Esophagus mucosa (tissue), 1 donor: Measurements from ENCODE around the gene SPG7. TPM values are rescaled to one million over a fixed set of nuclear protein-coding genes. Genes with fewer than 3 reads are reported as not detected.

Experiments used
- ATAC-seq: fragments of 200-7000 bp; cut with Tn5 transposase; one replicate; pipeline ENCODE4 v1.9.1; 2020
- total RNA-seq: library from RNA; stranded (reverse); gene quantifications from one replicate; pipeline ENCODE4 v1.2.4, GENCODE V29; 2023
- donor health status: DM: yes; HTN: yes; CAD: no.

SPG7 gene
- total RNA-seq, 1 donor from 2014 or later: 48.0 TPM

DNA sequence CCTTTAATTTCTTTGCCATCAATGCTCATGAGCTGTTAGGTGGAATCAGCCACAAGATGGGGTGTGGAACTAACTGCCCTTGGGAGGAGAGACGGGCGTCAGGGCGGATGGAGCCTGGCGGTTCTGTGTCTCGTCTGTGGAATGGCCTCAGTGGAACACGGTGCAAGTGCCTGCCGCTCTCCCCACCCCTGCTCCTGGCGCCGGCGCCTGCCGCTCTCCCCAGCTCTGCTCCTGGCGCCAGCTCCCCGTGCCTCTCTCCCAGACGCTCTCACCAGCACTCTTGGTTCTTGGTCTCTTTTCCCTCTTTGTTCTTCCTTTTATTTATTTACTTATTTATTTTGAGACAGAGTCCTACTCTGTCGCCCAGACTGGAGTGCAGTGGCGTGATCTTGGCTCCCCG is 39.1 kb downstream of the SPG7 start:
- ATAC-seq: no peak

DNA sequence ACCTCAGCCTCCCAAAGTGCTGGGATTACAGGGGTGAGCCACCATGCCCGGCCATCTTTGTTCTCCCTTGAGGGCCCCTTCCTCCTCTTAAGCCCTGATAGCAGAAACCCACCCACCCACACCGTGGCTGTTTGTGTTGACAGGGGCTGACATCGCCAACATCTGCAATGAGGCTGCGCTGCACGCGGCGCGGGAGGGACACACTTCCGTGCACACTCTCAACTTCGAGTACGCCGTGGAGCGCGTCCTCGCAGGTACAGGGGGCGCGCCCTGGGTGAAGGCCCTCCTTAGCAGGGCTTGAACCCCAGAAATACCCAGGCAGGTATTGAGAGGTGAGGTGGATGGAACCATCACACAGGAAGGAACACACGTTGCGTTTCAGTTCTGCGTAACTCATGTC is 39.7 kb downstream of the SPG7 start:
- no peak for ATAC-seq

DNA sequence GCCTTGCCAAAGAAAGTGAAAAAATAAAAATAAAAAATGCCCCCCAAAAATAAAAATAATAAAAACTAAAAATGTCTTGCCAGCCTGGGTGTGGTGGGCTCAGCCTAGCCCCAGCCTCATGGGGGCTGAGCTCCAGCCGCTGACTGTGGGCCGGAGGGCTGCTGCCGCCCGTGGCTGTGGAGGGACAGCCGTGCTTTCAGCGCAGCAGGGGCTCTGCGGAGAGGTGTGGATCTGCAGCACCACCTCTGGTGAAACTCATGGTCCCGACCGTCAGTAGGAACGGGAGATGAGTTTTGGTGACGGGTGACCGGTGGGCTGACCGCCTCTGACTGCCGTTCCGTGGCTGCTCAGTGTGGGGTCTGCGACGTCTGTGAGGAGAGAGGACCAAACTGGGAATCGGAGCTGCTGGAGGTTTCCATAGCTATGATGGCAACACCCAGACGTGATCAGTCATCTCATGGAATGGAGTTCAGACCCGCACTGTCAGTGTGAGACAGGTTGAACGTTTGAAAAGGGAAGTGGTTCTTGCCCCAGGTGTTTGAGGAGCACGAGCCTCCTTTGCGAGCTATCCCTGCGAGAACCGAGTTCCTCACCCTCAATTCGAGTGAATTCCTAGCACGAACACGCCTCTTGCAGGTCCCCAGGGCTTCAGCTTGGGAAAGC is 40.3 kb downstream of the SPG7 start:
- ATAC-seq: no peak

DNA sequence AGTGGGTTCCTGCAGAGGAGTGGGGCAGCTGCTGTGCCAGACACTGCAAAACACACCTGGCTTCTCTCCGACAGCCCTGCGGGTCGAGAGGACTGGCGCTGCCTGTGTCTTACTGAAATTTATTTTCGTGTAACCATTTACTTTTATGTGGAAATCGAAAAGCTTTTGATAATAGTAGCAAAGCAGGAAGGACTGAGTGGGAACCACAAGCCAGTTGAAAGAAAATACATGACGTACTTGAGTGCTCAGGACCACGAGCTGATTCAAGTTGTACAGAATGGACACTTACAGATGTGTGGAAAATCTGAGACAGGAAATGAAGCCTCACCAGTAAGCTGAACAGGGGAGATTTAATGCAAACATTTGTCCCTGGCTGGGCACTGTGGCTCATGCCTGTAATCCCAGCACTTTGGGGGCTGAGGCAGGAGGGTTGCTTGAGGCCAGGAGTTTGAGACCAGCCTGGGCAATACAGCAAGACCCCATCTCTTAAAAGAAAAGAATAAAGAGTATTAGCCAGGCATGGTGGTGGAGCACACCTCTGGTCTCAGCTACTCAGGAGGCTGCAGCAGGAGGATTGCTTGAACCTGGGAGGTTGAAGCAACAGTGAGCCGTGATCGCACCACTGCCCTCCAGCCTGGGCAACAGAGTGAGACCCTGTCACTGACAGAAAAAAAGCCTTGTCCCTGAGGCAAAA is 41.0 kb downstream of the SPG7 start:
- no peak for ATAC-seq

DNA sequence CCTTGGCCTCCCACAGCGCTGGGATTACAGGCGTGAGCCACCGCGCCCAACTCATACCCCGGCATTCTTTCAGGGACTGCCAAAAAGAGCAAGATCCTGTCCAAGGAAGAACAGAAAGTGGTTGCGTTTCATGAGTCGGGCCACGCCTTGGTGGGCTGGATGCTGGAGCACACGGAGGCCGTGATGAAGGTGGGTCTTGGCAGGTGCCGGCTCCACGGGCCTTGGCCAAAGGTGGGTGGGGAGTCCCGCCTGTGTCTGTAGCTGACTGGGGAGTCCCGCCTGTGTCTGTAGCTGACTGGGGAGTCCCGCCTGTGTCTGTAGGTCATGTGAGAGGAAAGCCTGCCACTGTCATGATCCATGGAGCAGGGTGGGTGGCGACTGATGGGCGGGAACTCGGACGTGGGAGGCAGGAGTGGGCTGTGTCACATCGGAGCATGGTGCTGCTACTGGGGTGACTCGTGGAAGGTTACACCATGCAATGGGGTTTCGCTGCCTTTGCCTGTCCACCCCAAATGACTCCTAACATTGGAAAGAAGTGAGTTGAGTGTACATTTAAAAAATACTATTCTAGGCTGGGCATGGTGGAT is 42.3 kb downstream of the SPG7 start:
- ATAC-seq: peak; percentile 9

DNA sequence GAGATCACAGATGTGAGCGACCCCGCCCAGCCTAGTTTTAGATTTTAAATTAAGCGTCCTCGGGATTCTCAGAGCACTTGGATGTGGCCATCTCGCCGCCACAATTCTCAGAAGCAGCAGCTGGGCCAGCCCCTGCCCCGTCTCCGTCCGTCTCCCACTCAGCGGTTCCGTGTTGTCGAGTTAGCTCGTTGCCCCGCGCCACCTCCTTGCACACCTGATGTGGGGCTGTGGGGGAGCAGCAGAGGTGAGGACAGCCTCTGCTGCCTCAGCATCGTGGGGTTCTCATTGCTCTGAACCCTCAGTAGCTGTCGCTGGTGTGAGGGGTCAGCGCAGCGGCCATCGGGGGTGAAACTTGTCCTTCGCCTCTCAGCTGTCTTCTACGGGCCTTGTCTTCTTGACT is 44.1 kb downstream of the SPG7 start:
- ATAC-seq: no peak

DNA sequence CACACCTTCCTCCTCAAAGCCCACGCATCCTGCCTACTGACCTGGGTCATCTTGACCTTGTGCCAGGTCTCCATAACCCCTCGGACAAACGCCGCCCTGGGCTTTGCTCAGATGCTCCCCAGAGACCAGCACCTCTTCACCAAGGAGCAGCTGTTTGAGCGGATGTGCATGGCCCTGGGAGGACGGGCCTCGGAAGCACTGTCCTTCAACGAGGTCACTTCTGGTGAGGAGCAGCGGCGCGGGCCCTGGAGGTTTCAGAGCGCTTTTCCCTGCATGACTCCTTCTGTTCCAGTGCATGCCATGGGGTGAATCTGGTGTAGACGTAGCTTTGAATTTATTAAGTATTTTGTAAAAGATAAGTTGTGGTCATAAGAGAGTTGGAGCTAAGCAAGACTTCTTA is 44.7 kb downstream of the SPG7 start:
- ATAC-seq: no peak

DNA sequence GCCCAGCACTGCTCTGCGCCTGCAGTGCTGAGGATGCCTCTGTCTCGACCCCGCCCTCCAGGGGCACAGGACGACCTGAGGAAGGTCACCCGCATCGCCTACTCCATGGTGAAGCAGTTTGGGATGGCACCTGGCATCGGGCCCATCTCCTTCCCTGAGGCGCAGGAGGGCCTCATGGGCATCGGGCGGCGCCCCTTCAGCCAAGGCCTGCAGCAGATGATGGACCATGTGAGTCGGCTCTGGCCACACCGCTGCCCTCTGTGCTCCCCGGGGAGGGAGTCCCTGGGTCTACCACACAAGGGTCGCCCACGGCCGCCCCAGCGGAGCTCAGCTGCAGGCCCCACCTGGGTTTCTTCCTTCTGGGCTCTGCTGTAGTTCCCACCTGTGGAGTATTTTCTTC is 45.5 kb downstream of the SPG7 start:
- no peak for ATAC-seq

DNA sequence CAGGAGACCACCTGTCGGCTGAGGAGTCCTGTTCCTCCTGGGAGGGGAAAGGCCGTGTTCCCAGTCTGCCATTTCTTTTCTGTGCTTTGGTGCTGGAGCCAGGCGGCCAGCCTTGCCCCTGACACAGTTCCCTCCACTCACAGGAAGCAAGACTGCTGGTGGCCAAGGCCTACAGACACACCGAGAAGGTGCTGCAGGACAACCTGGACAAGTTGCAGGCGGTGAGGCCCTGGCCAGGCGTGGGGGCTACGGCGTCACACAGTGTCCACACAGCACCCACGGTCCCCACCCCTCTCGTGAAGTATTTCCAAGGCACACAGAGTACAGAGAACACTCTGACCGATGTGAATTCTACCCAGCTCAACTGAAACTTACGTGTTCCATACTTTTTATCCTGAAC is 46.1 kb downstream of the SPG7 start:
- ATAC-seq: no peak

DNA sequence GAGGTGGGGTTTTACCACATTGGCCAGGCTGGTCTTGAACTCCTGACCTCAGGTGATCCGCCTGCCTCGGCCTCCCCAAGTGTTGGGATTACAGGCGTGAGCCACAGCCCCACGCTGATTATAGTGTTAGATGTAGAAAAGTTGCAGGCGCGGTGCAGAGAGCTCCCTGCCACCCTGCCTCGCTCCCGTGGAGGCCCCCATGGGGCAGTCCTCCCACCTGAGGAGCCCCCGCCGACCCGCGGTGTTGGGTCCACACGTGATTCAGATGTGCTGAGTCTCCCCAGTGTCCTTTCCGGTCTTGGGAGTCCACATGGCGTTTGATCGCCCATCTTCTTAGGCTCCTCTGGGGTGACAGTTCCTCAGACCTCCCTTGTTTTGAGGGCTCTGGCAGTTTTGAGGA is 47.1 kb downstream of the SPG7 start:
- ATAC-seq: no peak

DNA sequence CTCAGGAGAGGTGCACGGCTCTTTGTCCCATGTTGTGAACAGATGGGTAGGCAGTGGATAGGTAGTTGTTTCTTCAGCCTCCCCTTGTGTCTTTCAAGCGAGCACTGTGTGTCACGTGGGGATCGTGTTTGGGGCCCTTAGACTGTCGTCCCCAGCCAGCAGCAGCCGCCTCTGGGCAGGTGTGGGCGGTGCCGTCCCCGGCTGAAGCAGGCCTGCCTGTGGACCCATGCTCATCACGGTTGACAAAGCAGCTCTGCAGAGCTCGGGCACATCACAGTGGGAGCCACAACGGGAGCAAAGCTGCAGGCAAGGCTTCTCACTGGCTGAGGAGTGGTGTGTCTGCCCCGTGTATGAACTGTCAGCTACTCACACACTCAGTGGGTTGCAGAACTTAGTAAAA is 47.6 kb downstream of the SPG7 start:
- no peak for ATAC-seq

DNA sequence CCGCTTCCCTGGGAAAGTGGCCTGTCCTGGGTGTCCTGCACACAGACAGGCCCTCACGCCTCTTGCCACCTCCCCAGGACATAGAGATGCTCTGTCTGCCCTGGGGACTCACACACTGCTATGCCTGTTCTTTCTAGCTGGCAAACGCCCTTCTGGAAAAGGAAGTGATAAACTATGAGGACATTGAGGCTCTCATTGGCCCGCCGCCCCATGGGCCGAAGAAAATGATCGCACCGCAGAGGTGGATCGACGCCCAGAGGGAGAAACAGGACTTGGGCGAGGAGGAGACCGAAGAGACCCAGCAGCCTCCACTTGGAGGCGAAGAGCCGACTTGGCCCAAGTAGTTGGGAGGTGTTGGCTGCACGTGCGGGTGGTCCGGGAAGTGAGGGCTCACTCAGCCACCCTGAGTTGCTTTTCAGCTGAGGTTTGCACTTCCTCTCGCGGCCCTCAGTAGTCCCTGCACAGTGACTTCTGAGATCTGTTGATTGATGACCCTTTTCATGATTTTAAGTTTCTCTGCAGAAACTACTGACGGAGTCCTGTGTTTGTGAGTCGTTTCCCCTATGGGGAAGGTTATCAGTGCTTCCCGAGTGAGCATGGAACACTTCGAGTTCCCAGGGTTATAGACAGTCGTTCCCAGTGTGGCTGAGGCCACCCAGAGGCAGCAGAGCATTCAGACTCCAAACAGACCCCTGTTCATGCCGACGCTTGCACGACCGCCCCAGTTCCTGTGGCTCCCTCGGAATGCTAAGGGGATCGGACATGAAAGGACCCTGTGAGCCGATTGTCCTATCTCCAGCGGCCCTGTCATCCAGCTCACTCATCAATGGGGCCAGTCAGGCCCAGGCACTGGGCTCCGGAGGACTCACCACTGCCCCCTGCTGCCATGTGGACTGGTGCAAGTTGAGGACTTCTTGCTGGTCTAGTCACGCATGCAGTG is 48.8 kb downstream of the SPG7 start:
- ATAC-seq: peak; percentile 23

DNA sequence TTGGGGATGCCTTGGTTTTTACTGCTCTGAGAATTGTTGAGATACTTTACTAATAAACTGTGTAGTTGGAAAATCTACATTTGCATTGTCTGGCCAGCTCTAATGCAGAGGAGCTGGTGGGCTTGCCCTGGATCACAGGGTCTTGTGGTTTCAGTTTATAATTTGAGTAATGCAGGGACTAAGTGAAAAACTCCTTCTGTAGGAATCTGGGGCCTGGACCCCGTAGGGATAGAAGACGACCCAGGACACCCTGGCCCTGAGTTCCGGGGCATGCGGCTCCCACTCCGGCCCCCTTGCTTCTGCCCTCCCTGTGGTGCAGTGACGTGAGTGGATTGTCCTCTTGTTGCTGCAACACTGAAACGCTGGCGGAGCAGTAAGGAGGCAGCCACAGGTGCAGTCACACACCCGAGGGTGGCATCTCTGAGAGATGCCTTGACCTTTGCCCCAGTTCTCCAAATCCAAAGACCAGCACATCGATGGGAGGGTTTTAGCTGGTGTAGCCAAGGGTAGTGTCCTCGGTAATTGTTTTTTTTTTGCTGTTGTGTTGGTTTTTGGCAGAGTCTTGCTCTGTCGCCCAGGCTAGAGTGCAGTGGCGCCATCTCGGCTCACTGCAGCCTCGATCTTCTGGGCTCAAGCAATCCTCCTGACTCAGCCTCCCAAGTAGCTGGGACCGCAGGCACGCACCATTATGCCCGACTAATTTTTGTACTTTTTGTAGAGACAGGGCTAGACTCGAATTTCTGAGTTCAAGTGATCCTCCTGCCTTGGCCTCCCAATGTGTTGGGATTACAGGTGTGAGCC is 49.7 kb downstream of the SPG7 start:
- ATAC-seq: no peak

DNA sequence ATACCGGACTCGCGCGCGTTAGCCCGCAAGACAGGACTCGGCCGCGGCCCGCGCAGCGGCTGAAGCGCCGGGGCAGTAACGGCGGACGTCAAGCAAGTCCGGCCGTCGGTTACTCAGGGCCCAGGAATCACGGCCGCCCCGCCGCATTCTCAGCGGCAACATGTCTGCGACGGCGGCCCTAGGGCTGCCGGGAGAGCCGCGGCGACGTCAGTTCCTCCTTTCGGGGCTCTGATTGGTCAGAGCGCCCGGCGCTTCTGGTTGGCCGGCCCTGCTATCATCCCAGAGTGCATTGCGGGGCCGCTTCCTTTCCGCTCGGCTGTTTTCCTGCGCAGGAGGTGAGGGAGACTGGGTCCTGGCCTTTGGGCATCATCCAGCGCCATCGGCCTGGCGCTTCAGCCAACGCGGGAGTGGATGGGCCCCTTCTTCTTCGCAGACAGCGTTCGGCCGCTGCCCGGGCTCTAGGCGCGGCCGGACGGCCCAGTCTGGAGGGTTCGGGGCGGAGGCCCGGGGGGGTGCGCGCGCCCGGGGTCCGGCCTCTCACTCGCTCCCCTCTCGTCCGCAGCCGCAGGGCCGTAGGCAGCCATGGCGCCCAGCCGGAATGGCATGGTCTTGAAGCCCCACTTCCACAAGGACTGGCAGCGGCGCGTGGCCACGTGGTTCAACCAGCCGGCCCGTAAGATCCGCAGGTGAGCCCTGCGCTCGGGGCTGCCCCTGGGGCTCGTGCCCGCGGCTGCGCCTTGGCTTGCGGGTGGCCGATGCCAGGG is 52.4 kb downstream of the SPG7 start, which contains the start of gene RPL13:
Gene RPL13, plus strand, starts transcription at position 305 of the 764 bp plus-strand sequence. Its CDS starts 278 bp downstream, at position 583.
- ATAC-seq: peak; percentile 83

DNA sequence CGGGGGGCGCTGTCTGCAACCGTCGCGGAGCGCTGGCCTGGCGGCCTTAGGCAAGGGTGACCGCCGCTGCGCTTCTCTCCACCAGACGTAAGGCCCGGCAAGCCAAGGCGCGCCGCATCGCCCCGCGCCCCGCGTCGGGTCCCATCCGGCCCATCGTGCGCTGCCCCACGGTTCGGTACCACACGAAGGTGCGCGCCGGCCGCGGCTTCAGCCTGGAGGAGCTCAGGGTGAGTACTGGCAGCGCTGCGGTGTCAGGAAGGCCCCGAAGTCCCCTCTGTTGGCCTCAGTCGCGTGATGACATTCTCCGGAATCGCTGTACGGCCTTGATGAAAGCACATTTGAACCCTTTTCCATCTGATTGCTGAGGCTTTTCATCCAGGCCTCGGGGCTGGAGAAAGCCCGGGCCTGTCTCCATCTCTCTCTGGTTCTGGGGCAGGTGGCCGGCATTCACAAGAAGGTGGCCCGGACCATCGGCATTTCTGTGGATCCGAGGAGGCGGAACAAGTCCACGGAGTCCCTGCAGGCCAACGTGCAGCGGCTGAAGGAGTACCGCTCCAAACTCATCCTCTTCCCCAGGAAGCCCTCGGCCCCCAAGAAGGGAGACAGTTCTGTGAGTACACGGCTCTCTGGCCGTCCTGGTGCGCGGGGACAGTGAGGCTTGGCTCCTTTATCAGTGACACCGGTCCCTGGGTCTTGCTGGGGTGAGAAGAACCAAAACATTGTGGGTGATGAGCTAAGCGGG is 53.1 kb downstream of the SPG7 start:
- peak; percentile 0 for ATAC-seq

DNA sequence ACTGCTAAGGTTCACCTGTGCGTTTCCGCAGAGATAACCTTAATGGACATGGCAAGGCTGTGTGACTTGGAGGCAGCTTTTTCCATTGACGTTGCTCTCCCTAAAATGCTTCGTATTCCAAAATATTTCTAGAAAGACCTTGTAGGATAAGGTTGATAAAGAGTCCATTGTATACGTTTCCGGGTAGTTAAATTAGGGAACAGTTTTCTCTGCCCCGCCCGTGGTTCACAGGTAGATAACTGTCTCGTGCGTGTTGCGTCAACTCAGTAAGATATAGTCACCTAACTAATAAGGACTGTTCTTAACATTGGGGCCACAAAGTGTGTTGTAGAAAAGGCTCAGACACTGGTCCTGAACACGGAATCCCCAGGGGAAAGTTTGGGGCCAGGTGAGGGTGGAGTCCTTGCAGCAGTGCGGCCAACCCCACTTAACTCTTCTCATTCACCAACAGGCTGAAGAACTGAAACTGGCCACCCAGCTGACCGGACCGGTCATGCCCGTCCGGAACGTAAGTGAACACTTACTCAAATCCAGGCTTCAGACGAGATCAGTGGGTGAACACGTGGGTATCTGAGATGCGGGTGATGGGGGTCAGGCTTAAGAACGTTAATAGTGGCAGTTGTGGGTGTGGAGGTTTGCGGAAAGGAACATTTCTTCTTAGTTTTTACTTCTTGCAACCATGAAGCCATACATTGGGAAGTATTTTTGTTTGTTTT is 53.8 kb downstream of the SPG7 start:
- ATAC-seq: peak; percentile 1

DNA sequence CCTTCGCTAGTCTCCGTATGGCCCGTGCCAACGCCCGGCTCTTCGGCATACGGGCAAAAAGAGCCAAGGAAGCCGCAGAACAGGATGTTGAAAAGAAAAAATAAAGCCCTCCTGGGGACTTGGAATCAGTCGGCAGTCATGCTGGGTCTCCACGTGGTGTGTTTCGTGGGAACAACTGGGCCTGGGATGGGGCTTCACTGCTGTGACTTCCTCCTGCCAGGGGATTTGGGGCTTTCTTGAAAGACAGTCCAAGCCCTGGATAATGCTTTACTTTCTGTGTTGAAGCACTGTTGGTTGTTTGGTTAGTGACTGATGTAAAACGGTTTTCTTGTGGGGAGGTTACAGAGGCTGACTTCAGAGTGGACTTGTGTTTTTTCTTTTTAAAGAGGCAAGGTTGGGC is 54.7 kb downstream of the SPG7 start:
- ATAC-seq: no peak

DNA sequence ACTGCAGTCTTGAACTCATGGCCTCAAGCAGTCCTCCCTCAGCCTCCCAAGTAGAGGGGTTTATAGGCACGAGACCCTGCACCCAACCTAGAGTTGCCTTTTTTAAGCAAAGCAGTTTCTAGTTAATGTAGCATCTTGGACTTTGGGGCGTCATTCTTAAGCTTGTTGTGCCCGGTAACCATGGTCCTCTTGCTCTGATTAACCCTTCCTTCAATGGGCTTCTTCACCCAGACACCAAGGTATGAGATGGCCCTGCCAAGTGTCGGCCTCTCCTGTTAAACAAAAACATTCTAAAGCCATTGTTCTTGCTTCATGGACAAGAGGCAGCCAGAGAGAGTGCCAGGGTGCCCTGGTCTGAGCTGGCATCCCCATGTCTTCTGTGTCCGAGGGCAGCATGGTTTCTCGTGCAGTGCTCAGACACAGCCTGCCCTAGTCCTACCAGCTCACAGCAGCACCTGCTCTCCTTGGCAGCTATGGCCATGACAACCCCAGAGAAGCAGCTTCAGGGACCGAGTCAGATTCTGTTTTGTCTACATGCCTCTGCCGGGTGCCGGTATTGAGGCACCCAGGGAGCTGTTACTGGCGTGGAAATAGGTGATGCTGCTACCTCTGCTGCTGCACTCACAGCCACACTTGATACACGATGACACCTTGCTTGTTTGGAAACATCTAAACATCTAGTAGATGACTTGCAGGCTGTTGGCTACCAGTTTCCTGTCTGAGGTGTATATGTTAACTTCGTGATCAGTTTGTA is 55.6 kb downstream of the SPG7 start:
- no peak for ATAC-seq
